Transverse colon (tissue), 4 donors: Measurements from ENCODE around the gene FEN1. TPM values are rescaled to one million over a fixed set of nuclear protein-coding genes. Genes with fewer than 3 reads are reported as not detected.

Source experiments
- DNase-seq: peaks from one replicate; pipeline ENCODE4 v3.0.0-alpha.2; 2019
- H3K27ac ChIP-seq, 4 donors: fragments of 200-600 bp; sonication (generic); 2 replicates each; pipeline ENCODE4 v1.5.1; 2016 to 2018; ENCODE audit warnings: inconsistent platforms in 4 of 4
- H3K27me3 ChIP-seq: fragments of 200-600 bp; sonication (generic); 2 replicates; pipeline ENCODE4 v1.5.1; 2017; ENCODE audit warnings: inconsistent platforms
- H3K36me3 ChIP-seq, 4 donors: fragments of 200-600 bp; sonication (generic); 2 replicates each; pipeline ENCODE4 v1.5.1; 2017 to 2019; ENCODE audit warnings: inconsistent platforms in 4 of 4
- H3K4me1 ChIP-seq, 4 donors: fragments of 200-600 bp; sonication (generic); 2 replicates each; pipeline ENCODE4 v1.5.1; 2017 to 2020; ENCODE audit warnings: inconsistent platforms in 4 of 4
- H3K4me3 ChIP-seq, 4 donors: fragments of 200-600 bp; sonication (generic); 1 replicate in 1 of 4; 2 replicates in 3 of 4; pipeline versions ENCODE4 v1.5.1 to v1.6.1; 2017 to 2019; ENCODE audit warnings: inconsistent platforms in 4 of 4
- H3K9me3 ChIP-seq, 2 donors: fragments of 200-600 bp; sonication (generic); 2 replicates each; pipeline ENCODE4 v1.5.1; 2017 to 2019; ENCODE audit warnings: inconsistent platforms in 2 of 2
- EP300 ChIP-seq: sonication (generic); formaldehyde crosslinking; IDR thresholded peaks from one replicate; pipeline ENCODE4 v1.6.1; 2017; ENCODE audit warnings: antibody characterized with exemption, low read depth
- POLR2A ChIP-seq: fragments of 450-650 bp; IDR thresholded peaks from one replicate; pipeline ENCODE4 v1.6.1; 2016; ENCODE audit warnings: antibody characterized with exemption, mild to moderate bottlenecking, moderate library complexity
- POLR2AphosphoS5 ChIP-seq, 3 donors: sonication (generic); formaldehyde crosslinking; IDR thresholded peaks; one replicate each; pipeline ENCODE4 v1.6.1; 2016; ENCODE audit warnings: antibody characterized with exemption in 3 of 3
- WGBS, 2 donors: methylation state at CpG; one replicate each; pipeline ENCODE4 v1.1.5; 2018; ENCODE audit warnings: low coverage in 1 of 2; 5-methylcytosine and 5-hydroxymethylcytosine counted together
- in situ Hi-C, 4 donors: fragments of 200-750 bp; cut with MboI; loops; one replicate each; pipeline versions ENCODE4 v1.15.0 to v1.15.1; 2017; ENCODE audit warnings: low sequenced_read_pairs in 3 of 4, low pct_ligation_motif_present in 1 of 4, low pct_unique_long_range_greater_than_20kb in 1 of 4
- intact Hi-C: fragments of 100-400 bp; cut with DNase I; formaldehyde crosslinking; loops from one replicate; pipeline ENCODE4 v1.15.1; 2023; ENCODE audit warnings: low total_unique reads
- total RNA-seq, 4 donors: library from RNA; depleted of rRNA; stranded (reverse); fragments of >200 nt; gene quantifications; one replicate each; pipeline ENCODE4 v1.1.0, GENCODE V29; 2016
- TF ChIP-seq, protein P1 (sequence below), 5 experiments: fragments of 200-600 bp in 3 of 5; fragments of 450-650 bp in 2 of 5; sonication (generic) in 3 of 5; IDR thresholded peaks; 1 replicate in 2 of 5; 2 replicates in 3 of 5; pipeline ENCODE4 v1.5.1; 2016 to 2017; ENCODE audit warnings: antibody characterized with exemption in 5 of 5, inconsistent platforms in 3 of 5, mild to moderate bottlenecking in 2 of 5, moderate library complexity in 1 of 5

FEN1 gene
- total RNA-seq, 4 donors from 2014 or later = 1.00 to 9.4 (median 4.5) TPM

DNA sequence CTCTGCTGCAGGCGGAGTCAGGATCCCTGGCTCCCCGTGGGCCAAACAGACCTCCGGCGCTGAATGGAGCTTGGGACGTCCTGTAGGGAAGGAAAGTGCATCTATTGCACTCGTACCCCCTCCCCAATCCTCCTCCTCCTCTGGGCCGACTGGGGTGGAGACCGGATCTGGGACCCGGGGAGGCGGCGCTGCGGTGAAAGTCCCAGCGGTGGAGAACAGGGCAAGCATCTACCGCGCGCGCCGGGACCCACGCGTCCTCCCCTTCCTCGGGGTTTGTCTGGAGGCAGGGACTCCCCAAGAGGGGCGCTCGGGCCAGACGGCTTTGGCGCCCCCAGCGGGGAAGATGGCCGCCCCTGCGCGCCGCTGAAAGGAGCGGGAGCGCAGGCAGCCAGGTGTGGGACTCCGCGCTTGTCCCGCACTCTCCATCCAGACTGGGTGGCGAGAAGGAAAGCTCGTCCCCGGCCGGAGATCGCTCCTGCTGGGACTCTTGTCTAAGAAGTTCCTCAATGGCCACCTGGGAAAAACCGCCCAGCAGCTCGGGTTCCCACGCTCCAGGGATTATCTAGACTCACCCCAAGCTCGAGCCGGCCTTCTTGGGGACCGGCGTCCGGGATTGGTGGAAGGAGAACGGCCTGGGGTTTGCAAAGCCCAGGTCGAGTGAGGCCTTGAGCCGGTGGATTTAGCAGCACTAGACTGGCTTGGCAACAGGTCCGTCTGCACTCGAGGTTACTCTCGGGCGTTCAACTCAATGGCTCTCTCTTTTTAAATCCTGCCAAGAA lies 36.1 kb downstream of the FEN1 start:
- 16% methylated on average over 53 of the region's 55 CpGs; no CpG with 5 or more reads in 1 of the 2 donors for WGBS, 2 donors
- peaks cover 3 to 42% (median 21%) of the 10 kb centered on the region in 4 donors for H3K4me1 ChIP-seq
- peak overlapping the region; percentile 30 to 48 (median 38) for H3K4me3 ChIP-seq
- no peak for DNase-seq
- in situ Hi-C loops (no loop called here), intact Hi-C loops (no loop called here)
- no peaks in the 10 kb centered on the region for H3K36me3 ChIP-seq
- H3K27me3 ChIP-seq = peaks cover 33% of the 10 kb centered on the region
- H3K27ac ChIP-seq = peak overlapping the region; percentile 72 to 82 (median 75)
- TF ChIP-seq, protein P1, sequence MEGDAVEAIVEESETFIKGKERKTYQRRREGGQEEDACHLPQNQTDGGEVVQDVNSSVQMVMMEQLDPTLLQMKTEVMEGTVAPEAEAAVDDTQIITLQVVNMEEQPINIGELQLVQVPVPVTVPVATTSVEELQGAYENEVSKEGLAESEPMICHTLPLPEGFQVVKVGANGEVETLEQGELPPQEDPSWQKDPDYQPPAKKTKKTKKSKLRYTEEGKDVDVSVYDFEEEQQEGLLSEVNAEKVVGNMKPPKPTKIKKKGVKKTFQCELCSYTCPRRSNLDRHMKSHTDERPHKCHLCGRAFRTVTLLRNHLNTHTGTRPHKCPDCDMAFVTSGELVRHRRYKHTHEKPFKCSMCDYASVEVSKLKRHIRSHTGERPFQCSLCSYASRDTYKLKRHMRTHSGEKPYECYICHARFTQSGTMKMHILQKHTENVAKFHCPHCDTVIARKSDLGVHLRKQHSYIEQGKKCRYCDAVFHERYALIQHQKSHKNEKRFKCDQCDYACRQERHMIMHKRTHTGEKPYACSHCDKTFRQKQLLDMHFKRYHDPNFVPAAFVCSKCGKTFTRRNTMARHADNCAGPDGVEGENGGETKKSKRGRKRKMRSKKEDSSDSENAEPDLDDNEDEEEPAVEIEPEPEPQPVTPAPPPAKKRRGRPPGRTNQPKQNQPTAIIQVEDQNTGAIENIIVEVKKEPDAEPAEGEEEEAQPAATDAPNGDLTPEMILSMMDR (IDR thresholded peaks at IDR 0.05) = peak in 2 of 5 experiments; percentile 21 to 34
- TF ChIP-seq EP300 (no peak), POLR2A (no peak), POLR2AphosphoS5 (IDR thresholded peaks at IDR 0.05) (no peak)
- no peaks in the 10 kb centered on the region for H3K9me3 ChIP-seq

DNA sequence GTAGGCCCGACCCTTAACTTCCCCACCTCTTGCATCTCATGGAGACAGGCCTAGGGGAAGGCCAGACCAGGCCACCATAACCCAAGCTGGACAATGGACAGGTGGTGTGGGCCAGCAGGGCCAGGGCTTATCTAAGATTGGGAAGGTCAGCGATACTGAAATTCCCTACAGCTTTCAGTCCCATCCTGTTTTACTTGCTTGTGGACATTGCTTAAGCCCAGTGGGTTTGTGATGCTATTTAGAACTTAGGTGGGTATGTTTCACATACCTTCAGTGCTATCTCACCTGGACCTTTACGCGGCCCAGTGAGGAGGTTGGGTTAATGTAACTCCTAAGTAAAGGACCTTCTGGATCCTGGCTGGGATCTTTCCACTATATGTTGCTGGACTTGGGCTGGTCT lies 37.1 kb downstream of the FEN1 start:
- 87% methylated on average over 4 of the region's 4 CpGs; no CpG with 5 or more reads in 1 of the 2 donors for WGBS, 2 donors
- Histone ChIP-seq H3K27me3 (peaks cover 33% of the 10 kb centered on the region), H3K27ac (peak overlapping the region; percentile 72 to 82 (median 75)), H3K4me1 (peaks cover 3 to 50% (median 24%) of the 10 kb centered on the region in 4 donors), H3K36me3 (no peaks in the 10 kb centered on the region), H3K9me3 (no peaks in the 10 kb centered on the region), H3K4me3 (no peak overlapping the region)
- intact Hi-C loops (no loop called here), in situ Hi-C loops (no loop called here)
- TF ChIP-seq EP300 (no peak), POLR2A (no peak), POLR2AphosphoS5 (IDR thresholded peaks at IDR 0.05) (no peak)
- TF ChIP-seq, protein P1 (IDR thresholded peaks at IDR 0.05) = no peak
- DNase-seq = no peak

DNA sequence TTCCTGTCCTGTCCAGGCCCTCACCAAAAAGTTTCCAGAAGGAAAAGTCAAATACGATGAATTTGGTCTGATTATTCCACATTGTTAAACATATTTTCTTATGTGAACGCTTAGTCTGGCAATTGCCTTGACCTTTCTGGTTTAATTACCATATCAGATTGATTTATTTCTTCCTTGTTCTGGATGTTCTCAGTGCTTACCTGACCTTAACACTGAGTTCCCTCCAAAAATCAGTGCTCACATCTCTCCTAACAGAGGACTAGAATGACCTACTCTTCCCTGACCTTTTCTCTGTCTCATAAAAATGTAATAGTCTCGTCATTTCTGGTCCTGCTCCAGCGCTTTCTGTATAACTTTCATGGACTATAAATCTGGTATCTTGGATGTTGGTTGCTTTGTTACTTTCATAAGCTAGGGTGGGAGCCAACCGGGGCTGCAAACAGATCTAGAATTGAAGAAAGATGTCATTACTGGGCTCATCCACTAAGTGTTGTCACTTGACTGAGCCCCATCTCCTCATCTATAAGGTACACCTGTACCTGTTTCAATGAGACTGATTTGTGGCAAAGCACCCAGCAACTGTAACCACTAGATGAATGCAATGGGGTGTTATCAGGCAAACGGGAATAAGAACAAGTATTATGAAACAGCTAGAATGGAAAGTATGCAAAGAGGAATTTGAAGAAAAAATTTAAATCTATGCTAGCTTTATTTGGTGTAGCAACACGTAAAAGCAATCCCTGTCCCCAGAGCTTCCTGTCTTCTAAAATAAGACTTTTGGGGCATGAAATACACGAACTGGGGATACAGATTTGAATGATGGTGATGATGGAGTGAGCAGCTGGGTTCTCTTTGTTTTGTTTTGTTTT lies 37.8 kb downstream of the FEN1 start:
- in situ Hi-C loops = no loop called here
- no peaks in the 10 kb centered on the region for H3K36me3 ChIP-seq
- no peaks in the 10 kb centered on the region for H3K9me3 ChIP-seq
- no peak for TF ChIP-seq EP300
- TF ChIP-seq POLR2AphosphoS5 (IDR thresholded peaks at IDR 0.05) = peak in 1 of 3 donors; percentile 35
- H3K27me3 ChIP-seq = peaks cover 33% of the 10 kb centered on the region
- peaks cover 3 to 56% (median 25%) of the 10 kb centered on the region in 4 donors for H3K4me1 ChIP-seq
- no peak for DNase-seq
- H3K27ac ChIP-seq = peak overlapping the region; percentile 72 to 82 (median 75)
- 41 to 49% methylated on average over 7 to 8 of the region's 8 CpGs for WGBS, 2 donors
- intact Hi-C loops = no loop called here
- H3K4me3 ChIP-seq = no peak overlapping the region

DNA sequence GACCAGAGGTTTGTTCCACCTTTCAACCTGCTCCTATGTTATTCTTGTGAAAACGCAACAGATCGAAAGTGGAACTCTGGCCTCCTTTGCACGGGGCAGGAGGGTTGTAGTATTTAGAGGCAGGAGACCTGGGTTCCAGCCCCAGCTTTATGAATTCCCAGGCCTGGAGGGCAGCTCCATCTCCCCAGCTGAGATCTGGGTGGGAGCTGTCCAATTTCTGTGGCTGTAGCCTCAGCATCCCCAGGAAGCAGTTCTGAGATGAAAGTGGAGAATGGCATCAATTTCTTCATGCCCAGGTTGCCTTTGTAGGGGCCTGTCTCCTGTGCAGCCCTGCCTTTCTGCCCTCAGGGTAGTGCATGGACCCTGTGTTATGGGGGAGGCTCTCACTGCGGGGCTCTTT lies 39.5 kb downstream of the FEN1 start:
- H3K4me3 ChIP-seq = no peak overlapping the region
- intact Hi-C loops (no loop called here), in situ Hi-C loops (no loop called here)
- H3K27ac ChIP-seq = no peak overlapping the region
- H3K4me1 ChIP-seq = peaks cover 3 to 51% (median 24%) of the 10 kb centered on the region in 4 donors
- no peaks in the 10 kb centered on the region for H3K36me3 ChIP-seq
- WGBS, 2 donors = 77% methylated on average over 4 of the region's 4 CpGs; no CpG with 5 or more reads in 1 of the 2 donors
- H3K9me3 ChIP-seq = no peaks in the 10 kb centered on the region
- no peak for DNase-seq
- H3K27me3 ChIP-seq = peaks cover 28% of the 10 kb centered on the region
- no peak for TF ChIP-seq POLR2AphosphoS5 (IDR thresholded peaks at IDR 0.05)
- TF ChIP-seq, protein P1 (IDR thresholded peaks at IDR 0.05) = no peak
- no peak for TF ChIP-seq POLR2A
- no peak for TF ChIP-seq EP300
